WTC11 (cell line): Measurements from ENCODE around the gene CHIT1. TPM values are rescaled to one million over a fixed set of nuclear protein-coding genes. Genes with fewer than 3 reads are reported as not detected.

ENCODE experiments used
- ATAC-seq: fragments of 200-7000 bp; cut with Tn5 transposase; 2 replicates; pipeline ENCODE4 v1.10.0; 2021; ENCODE audit warnings: mild to moderate bottlenecking, moderate library complexity
- CTCF ChIA-PET: fragments of 300-600 bp; sonication (Branson Sonifier 250); formaldehyde crosslinking; loops from one replicate; lab custom pipeline; 2021; ENCODE audit warnings: antibody characterized with exemption; lab: Charles Lee
- POLR2A ChIA-PET: fragments of 350-600 bp; sonication (Branson Sonifier 250); formaldehyde crosslinking; loops from one replicate; lab custom pipeline; 2021; ENCODE audit warnings: antibody characterized with exemption; lab: Charles Lee
- DNase-seq: peaks from one replicate; pipeline ENCODE4 v3.0.0; 2021; ENCODE audit warnings: low spot score
- H3K27ac Mint-ChIP-seq: 2 replicates; pipeline ENCODE4 v1.8.0; 2021; ENCODE audit warnings: mixed read lengths
- H3K27me3 Mint-ChIP-seq: 2 replicates; pipeline ENCODE4 v1.8.0; 2021; ENCODE audit warnings: low read depth, mild to moderate bottlenecking, moderate library complexity, mixed read lengths
- H3K36me3 Mint-ChIP-seq: 2 replicates; pipeline ENCODE4 v1.8.0; 2021; ENCODE audit warnings: mixed read lengths
- H3K4me1 Mint-ChIP-seq: 2 replicates; pipeline ENCODE4 v1.8.0; 2022; ENCODE audit warnings: mixed read lengths
- H3K4me3 Mint-ChIP-seq: 2 replicates; pipeline ENCODE4 v1.8.0; 2021; ENCODE audit warnings: mild to moderate bottlenecking, moderate library complexity, mixed read lengths
- H3K9me3 Mint-ChIP-seq: 2 replicates; pipeline ENCODE4 v1.8.0; 2021; ENCODE audit warnings: mixed read lengths
- ATF1 ChIP-seq: sonication (generic); formaldehyde crosslinking; IDR thresholded peaks from 2 replicates; pipeline ENCODE4 v1.8.1; 2023; ENCODE audit warnings: mild to moderate bottlenecking, moderate library complexity, missing genetic modification reagents
- ATF2 ChIP-seq: sonication (generic); formaldehyde crosslinking; IDR thresholded peaks from 2 replicates; pipeline ENCODE4 v1.8.1; 2022; ENCODE audit warnings: low read depth, missing genetic modification reagents, borderline replicate concordance
- GTF2I ChIP-seq: fragments of 250-450 bp; sonication (Bioruptor Pico); conservative IDR thresholded peaks from 2 replicates; pipeline ENCODE4 v1.4.0; 2021; ENCODE audit warnings: mild to moderate bottlenecking
- HMGA2 ChIP-seq: fragments of 250-450 bp; sonication (Bioruptor Pico); IDR thresholded peaks from 2 replicates; pipeline ENCODE4 v1.4.0; 2021; ENCODE audit warnings: mild to moderate bottlenecking, moderate library complexity
- IRF1 ChIP-seq: sonication (generic); formaldehyde crosslinking; IDR thresholded peaks from 2 replicates; pipeline ENCODE4 v1.8.0; 2023; ENCODE audit warnings: missing genetic modification reagents
- JUN ChIP-seq: sonication (generic); formaldehyde crosslinking; IDR thresholded peaks from 2 replicates; pipeline ENCODE4 v1.8.0; 2023; ENCODE audit warnings: mild to moderate bottlenecking, missing genetic modification reagents
- NFATC4 ChIP-seq: fragments of 250-450 bp; sonication (Bioruptor Pico); IDR thresholded peaks from 2 replicates; pipeline ENCODE4 v1.9.0; 2021; ENCODE audit warnings: mild to moderate bottlenecking
- NFE2L1 ChIP-seq: sonication (generic); formaldehyde crosslinking; IDR thresholded peaks from 2 replicates; pipeline ENCODE4 v1.8.1; 2023; ENCODE audit warnings: missing genetic modification reagents
- NR1H2 ChIP-seq: sonication (generic); formaldehyde crosslinking; IDR thresholded peaks from 2 replicates; pipeline ENCODE4 v1.9.0; 2021; ENCODE audit warnings: mild to moderate bottlenecking, moderate library complexity, missing genetic modification reagents
- OVOL2 ChIP-seq: fragments of 250-450 bp; sonication (Bioruptor Pico); IDR thresholded peaks from 2 replicates; pipeline ENCODE4 v1.9.0; 2021; ENCODE audit warnings: mild to moderate bottlenecking, borderline replicate concordance
- PRRX2 ChIP-seq: fragments of 250-450 bp; sonication (Bioruptor Pico); IDR thresholded peaks from 2 replicates; pipeline ENCODE4 v1.8.0; 2021; ENCODE audit warnings: mild to moderate bottlenecking
- RORB ChIP-seq: fragments of 250-450 bp; sonication (Bioruptor Pico); IDR thresholded peaks from 2 replicates; pipeline ENCODE4 v1.9.0; 2021; ENCODE audit warnings: mild to moderate bottlenecking
- TP53 ChIP-seq: sonication (generic); formaldehyde crosslinking; IDR thresholded peaks from 2 replicates; pipeline ENCODE4 v1.8.1; 2023; ENCODE audit warnings: mild to moderate bottlenecking, missing genetic modification reagents
- USF1 ChIP-seq: sonication (generic); formaldehyde crosslinking; IDR thresholded peaks from 2 replicates; pipeline ENCODE4 v1.8.0; 2022; ENCODE audit warnings: mild to moderate bottlenecking, missing genetic modification reagents
- USF2 ChIP-seq: sonication (generic); formaldehyde crosslinking; IDR thresholded peaks from 2 replicates; pipeline ENCODE4 v1.8.1; 2023; ENCODE audit warnings: mild to moderate bottlenecking, missing genetic modification reagents, moderate library complexity
- ZNF396 ChIP-seq: fragments of 250-450 bp; sonication (Bioruptor Pico); IDR thresholded peaks from 2 replicates; pipeline ENCODE4 v1.8.0; 2021; ENCODE audit warnings: mild to moderate bottlenecking, moderate library complexity, borderline replicate concordance
- total RNA-seq: library from RNA; stranded (reverse); gene quantifications from 3 replicates; pipeline ENCODE4 v1.2.3, GENCODE V29; 2021
- TF ChIP-seq, protein P1 (sequence below): fragments of 250-450 bp; sonication (Bioruptor Pico); conservative IDR thresholded peaks from 2 replicates; pipeline ENCODE4 v1.9.0; 2021; ENCODE audit warnings: mild to moderate bottlenecking
- TF ChIP-seq, protein P2 (sequence below): fragments of 250-450 bp; sonication (Bioruptor Pico); IDR thresholded peaks from 2 replicates; pipeline ENCODE4 v1.9.0; 2021; ENCODE audit warnings: mild to moderate bottlenecking
- TF ChIP-seq, protein P3 (sequence below): sonication (generic); formaldehyde crosslinking; IDR thresholded peaks from 2 replicates; pipeline ENCODE4 v1.8.1; 2023; ENCODE audit warnings: mild to moderate bottlenecking, moderate library complexity, missing genetic modification reagents

CHIT1 gene
- total RNA-seq, 1 experiment from 2014 or later: 0.15 TPM

DNA sequence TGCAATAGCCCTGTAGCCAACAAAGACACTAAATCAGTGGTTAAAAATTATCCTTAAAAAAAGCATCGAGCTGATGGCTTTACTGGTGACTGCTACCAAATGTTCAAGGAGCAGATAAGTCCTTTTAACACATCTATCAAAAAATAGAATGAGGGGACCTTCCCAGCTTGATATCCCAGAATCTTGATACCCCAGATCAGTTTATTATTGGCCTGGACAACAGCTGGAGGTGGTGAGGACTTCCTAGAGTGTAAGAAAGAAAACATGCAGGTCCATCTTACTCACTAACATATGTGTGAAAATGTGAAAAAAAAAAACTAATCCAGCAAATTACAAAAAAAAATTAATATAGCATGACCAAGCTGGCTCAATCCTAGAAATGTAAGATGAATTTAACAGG lies 21.3 kb downstream of the CHIT1 start:
- Mint-ChIP-seq H3K36me3 (no peaks in the 10 kb centered on the region), H3K27me3 (no peaks in the 10 kb centered on the region; the same call in 1 of the 2 replicates), H3K4me3 (no peak overlapping the region), H3K27ac (no peak overlapping the region), H3K4me1 (no peaks in the 10 kb centered on the region), H3K9me3 (no peaks in the 10 kb centered on the region)
- TF ChIP-seq ATF1 (CRISPR knock-in tag): no peak
- no peak for ATAC-seq
- ChIA-PET CTCF (interaction anchor here (0.8 to 1.7 kb wide), 6 partner anchors 8 to 169 kb away, joined by 3 to 4 read pairs (median 3); no protein-coding TSS in a partner anchor), POLR2A (no interaction called here)
- DNase-seq: no peak

DNA sequence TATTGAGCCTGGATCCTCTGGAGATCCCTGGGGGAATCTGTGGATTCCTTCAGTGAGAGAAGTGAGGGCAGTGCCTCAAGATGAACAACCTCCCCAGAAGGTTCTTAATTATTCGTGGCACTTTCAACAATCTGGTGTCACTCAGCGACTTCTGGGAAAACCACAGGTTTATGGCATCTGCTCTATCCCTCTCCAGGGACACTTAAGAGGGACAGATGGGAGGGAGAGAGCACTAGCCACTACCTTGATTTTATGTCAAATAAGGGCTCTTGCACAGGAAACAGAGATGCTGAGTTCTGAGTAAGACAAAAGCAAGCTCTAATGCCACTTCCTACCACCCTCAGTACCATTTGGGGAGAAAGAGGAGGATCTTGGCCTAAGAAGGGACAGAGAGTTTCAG lies 21.7 kb downstream of the CHIT1 start:
- H3K4me3 Mint-ChIP-seq: no peak overlapping the region
- no peak for ATAC-seq

GRCh38 chr1:203206129-203206687 lies 23.3 kb downstream of the CHIT1 start:
- Mint-ChIP-seq H3K36me3 (no peaks in the 10 kb centered on the region), H3K9me3 (no peaks in the 10 kb centered on the region), H3K4me1 (no peaks in the 10 kb centered on the region), H3K27me3 (peaks cover 1% of the 10 kb centered on the region; the same call in 1 of the 2 replicates), H3K27ac (no peak overlapping the region), H3K4me3 (no peak overlapping the region)
- no peak for ATAC-seq
- ChIA-PET CTCF (interaction anchor here (1.5 to 2.4 kb wide), 7 partner anchors 9 to 167 kb away, joined by 5 to 20 read pairs (median 7); no protein-coding TSS in a partner anchor), POLR2A (no interaction called here)
- TF ChIP-seq RORB (CRISPR knock-in tag): no peak
- no peak for TF ChIP-seq ATF2 (CRISPR knock-in tag)
- TF ChIP-seq NR1H2: no peak
- TF ChIP-seq HMGA2 (CRISPR knock-in tag): no peak
- TF ChIP-seq, protein P1, sequence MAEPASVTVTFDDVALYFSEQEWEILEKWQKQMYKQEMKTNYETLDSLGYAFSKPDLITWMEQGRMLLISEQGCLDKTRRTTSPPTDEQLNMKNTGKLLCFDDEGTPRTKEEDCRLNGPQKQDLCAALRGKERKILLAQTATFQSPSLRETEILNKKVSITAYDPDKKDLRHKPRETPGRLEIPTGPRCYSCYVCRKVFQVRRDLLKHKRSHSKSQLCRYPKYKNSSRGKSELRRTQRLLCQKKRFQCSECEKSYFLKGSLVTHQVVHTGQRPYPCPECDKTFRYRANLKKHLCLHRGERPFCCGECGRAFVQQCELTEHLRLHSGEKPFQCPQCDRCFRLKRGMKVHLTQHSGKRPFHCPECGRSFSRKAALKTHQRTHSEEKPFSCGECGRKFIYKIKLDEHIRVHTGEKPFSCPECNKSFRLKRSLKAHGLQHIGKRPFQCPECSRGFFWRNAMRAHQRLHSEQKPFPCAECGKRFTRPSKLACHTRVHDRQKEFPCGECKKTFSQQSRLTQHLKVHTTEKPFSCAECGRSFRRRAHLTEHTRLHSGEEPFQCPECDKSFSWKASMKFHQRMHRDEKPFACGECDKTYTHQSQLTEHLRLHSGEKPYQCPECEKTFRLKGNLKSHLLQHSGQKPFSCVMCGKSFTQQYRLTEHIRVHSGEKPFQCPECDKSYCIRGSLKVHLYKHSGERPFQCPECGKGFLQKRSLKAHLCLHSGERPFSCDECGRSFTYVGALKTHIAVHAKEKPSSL: no peak
- TF ChIP-seq TP53: no peak
- TF ChIP-seq, protein P2, sequence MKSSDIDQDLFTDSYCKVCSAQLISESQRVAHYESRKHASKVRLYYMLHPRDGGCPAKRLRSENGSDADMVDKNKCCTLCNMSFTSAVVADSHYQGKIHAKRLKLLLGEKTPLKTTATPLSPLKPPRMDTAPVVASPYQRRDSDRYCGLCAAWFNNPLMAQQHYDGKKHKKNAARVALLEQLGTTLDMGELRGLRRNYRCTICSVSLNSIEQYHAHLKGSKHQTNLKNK: no peak
- TF ChIP-seq PRRX2 (CRISPR knock-in tag): no peak
- no peak for DNase-seq

More for the DNA sequence above, 21.7 kb downstream of the CHIT1 start:
- H3K4me1 Mint-ChIP-seq: no peaks in the 10 kb centered on the region
- H3K27me3 Mint-ChIP-seq: no peaks in the 10 kb centered on the region; the same call in 1 of the 2 replicates
- POLR2A ChIA-PET: no interaction called here
- CTCF ChIA-PET: interaction anchor here (0.8 to 1.7 kb wide), 6 partner anchors 9 to 169 kb away, joined by 3 to 4 read pairs (median 3); no protein-coding TSS in a partner anchor
- no peaks in the 10 kb centered on the region for H3K36me3 Mint-ChIP-seq
- no peak overlapping the region for H3K27ac Mint-ChIP-seq
- no peak for DNase-seq
- H3K9me3 Mint-ChIP-seq: no peaks in the 10 kb centered on the region
- TF ChIP-seq USF2 (no peak), TP53 (no peak), ATF1 (CRISPR knock-in tag) (no peak), ZNF396 (CRISPR knock-in tag) (no peak), JUN (no peak), NR1H2 (no peak), USF1 (CRISPR knock-in tag) (no peak), IRF1 (CRISPR knock-in tag) (no peak), NFE2L1 (CRISPR knock-in tag) (no peak), NFATC4 (no peak), OVOL2 (CRISPR knock-in tag) (no peak), GTF2I (CRISPR knock-in tag) (no peak)
- TF ChIP-seq, protein P3, sequence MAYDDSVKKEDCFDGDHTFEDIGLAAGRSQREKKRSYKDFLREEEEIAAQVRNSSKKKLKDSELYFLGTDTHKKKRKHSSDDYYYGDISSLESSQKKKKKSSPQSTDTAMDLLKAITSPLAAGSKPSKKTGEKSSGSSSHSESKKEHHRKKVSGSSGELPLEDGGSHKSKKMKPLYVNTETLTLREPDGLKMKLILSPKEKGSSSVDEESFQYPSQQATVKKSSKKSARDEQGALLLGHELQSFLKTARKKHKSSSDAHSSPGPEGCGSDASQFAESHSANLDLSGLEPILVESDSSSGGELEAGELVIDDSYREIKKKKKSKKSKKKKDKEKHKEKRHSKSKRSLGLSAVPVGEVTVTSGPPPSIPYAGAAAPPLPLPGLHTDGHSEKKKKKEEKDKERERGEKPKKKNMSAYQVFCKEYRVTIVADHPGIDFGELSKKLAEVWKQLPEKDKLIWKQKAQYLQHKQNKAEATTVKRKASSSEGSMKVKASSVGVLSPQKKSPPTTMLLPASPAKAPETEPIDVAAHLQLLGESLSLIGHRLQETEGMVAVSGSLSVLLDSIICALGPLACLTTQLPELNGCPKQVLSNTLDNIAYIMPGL (CRISPR knock-in tag): no peak
- TF ChIP-seq, all 79 proteins: peak for 0
